Caco-2 (cell line): Measurements from ENCODE around the gene PCID2. TPM values are rescaled to one million over a fixed set of nuclear protein-coding genes. Genes with fewer than 3 reads are reported as not detected.

Experiments
- BruUV-seq: library from RNA; stranded (reverse); fragments of 400-500 nt; replicated peaks from 2 replicates; lab custom pipeline; 2021; lab: Mats Ljungman, UMichigan
- CTCF ChIA-PET: fragments of 300-600 bp; sonication (Branson Sonifier 250); formaldehyde crosslinking; loops from one replicate; lab custom pipeline; 2022; ENCODE audit warnings: antibody characterized with exemption; lab: Charles Lee
- POLR2A ChIA-PET: fragments of 300-600 bp; sonication (Branson Sonifier 250); formaldehyde crosslinking; loops from one replicate; lab custom pipeline; 2022; ENCODE audit warnings: antibody characterized with exemption; lab: Charles Lee
- DNase-seq, 2 experiments: peaks; one replicate each; pipeline versions ENCODE4 v3.0.0 to v3.0.0-alpha.2; 2020 to 2022
- H3K27me3 ChIP-seq: replicated peaks from 2 replicates; pipeline ENCODE4 v1.6.0; 2011; ENCODE audit warnings: low read length; ENCODE audit not compliant: control insufficient read depth, insufficient read depth
- H3K36me3 ChIP-seq: 2 replicates; pipeline ENCODE4 v1.5.1; 2011; ENCODE audit warnings: low read length; ENCODE audit not compliant: control insufficient read depth, insufficient read depth
- H3K4me1 ChIP-seq: fragments of 250-450 bp; sonication (Bioruptor Pico); 2 replicates; pipeline ENCODE4 v1.5.1; 2020; ENCODE audit warnings: mild to moderate bottlenecking
- H3K4me3 ChIP-seq: 2 replicates; pipeline ENCODE4 v1.5.1; 2011; ENCODE audit warnings: low read depth, mild to moderate bottlenecking, control low read depth, low read length
- H3K9me3 ChIP-seq: fragments of 250-450 bp; sonication (Bioruptor Pico); 2 replicates; pipeline ENCODE4 v1.5.1; 2020; ENCODE audit warnings: mild to moderate bottlenecking, moderate library complexity
- H3K27ac Mint-ChIP-seq: one replicate; pipeline ENCODE4 v1.8.0; 2022; ENCODE audit warnings: mixed read lengths; ENCODE audit not compliant: unreplicated experiment
- H3K27me3 Mint-ChIP-seq: one replicate; pipeline ENCODE4 v1.8.0; 2022; ENCODE audit warnings: mixed read lengths; ENCODE audit not compliant: insufficient read depth, unreplicated experiment
- H3K36me3 Mint-ChIP-seq: one replicate; pipeline ENCODE4 v1.8.0; 2022; ENCODE audit warnings: mild to moderate bottlenecking, mixed read lengths; ENCODE audit not compliant: insufficient read depth, unreplicated experiment
- H3K4me1 Mint-ChIP-seq: one replicate; pipeline ENCODE4 v1.8.0; 2022; ENCODE audit warnings: low read depth, mixed read lengths; ENCODE audit not compliant: unreplicated experiment
- H3K4me3 Mint-ChIP-seq: one replicate; pipeline ENCODE4 v1.8.0; 2022; ENCODE audit warnings: mild to moderate bottlenecking, moderate library complexity, mixed read lengths; ENCODE audit not compliant: unreplicated experiment
- H3K9me3 Mint-ChIP-seq: one replicate; pipeline ENCODE4 v1.8.0; 2022; ENCODE audit warnings: mixed read lengths; ENCODE audit not compliant: unreplicated experiment
- intact Hi-C: fragments of 100-400 bp; cut with micrococcal nuclease; formaldehyde crosslinking; loops from one replicate; pipeline ENCODE4 v1.10.0; 2022; ENCODE audit not compliant: unreplicated experiment
- total RNA-seq: library from RNA; stranded (reverse); gene quantifications from 2 replicates; pipeline ENCODE4 v1.2.3, GENCODE V29; 2022
- TF ChIP-seq, protein P1 (sequence below), 2 experiments: fragments of 200-600 bp in 1 of 2; IDR thresholded peaks; 1 replicate in 1 of 2; 2 replicates in 1 of 2; pipeline versions ENCODE4 v1.5.1 to v1.8.0; 2011 to 2022; ENCODE audit warnings: antibody characterized with exemption in 1 of 2, control low read depth in 1 of 2, inconsistent platforms in 1 of 2, low read depth in 1 of 2, low read length in 1 of 2, mild to moderate bottlenecking in 1 of 2, moderate library complexity in 1 of 2; ENCODE audit not compliant: insufficient read depth in 1 of 2, severe bottlenecking in 1 of 2, unreplicated experiment in 1 of 2

PCID2 gene
- total RNA-seq, 1 experiment from 2014 or later = 81.5 TPM

DNA sequence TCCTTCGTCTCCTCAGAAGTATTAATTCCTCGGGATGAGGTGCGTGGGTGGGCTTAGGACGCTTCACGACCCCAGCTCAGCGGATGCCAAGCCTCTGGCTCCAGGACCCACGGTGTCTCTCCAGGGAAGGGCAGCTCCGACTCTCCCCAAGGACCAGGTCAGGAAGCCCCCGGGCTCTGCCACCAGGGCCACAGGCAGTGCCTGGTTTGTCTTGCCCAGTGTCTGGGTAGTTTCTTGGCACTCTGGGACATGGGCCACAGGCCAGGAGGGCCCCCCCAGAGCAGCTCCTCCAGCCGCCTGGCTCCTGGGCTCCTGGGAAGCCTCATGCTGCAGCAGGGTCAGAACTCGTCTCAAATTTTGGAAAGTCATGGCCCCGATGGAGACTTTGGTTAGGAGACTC lies 47.5 kb downstream of the PCID2 start:
- ChIA-PET CTCF (no interaction called here), POLR2A (no interaction called here)
- no TSS peak for BruUV-seq
- DNase-seq = no peak
- Mint-ChIP-seq H3K9me3 (peaks cover under 1% of the 10 kb centered on the region), H3K4me3 (no peak overlapping the region), H3K4me1 (peaks cover 13% of the 10 kb centered on the region), H3K27me3 (peaks cover 12% of the 10 kb centered on the region), H3K27ac (no peak overlapping the region), H3K36me3 (peaks cover 6% of the 10 kb centered on the region)
- intact Hi-C loops = no loop called here
- no peaks in the 10 kb centered on the region for H3K27me3 ChIP-seq
- TF ChIP-seq, protein P1, sequence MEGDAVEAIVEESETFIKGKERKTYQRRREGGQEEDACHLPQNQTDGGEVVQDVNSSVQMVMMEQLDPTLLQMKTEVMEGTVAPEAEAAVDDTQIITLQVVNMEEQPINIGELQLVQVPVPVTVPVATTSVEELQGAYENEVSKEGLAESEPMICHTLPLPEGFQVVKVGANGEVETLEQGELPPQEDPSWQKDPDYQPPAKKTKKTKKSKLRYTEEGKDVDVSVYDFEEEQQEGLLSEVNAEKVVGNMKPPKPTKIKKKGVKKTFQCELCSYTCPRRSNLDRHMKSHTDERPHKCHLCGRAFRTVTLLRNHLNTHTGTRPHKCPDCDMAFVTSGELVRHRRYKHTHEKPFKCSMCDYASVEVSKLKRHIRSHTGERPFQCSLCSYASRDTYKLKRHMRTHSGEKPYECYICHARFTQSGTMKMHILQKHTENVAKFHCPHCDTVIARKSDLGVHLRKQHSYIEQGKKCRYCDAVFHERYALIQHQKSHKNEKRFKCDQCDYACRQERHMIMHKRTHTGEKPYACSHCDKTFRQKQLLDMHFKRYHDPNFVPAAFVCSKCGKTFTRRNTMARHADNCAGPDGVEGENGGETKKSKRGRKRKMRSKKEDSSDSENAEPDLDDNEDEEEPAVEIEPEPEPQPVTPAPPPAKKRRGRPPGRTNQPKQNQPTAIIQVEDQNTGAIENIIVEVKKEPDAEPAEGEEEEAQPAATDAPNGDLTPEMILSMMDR (IDR thresholded peaks at IDR 0.05; ENCODE audit: insufficient read depth in 1 of 2, low read depth in 1 of 2, low read length in 1 of 2, severe bottlenecking in 1 of 2, unreplicated experiment in 1 of 2) = no peak
- no peaks in the 10 kb centered on the region for H3K36me3 ChIP-seq
- H3K4me3 ChIP-seq = no peak overlapping the region
- peaks cover 7% of the 10 kb centered on the region for H3K4me1 ChIP-seq
- H3K9me3 ChIP-seq = 0 out of 2 replicates have a peak, but pooled peaks cover 2% of the 10 kb centered on the region

DNA sequence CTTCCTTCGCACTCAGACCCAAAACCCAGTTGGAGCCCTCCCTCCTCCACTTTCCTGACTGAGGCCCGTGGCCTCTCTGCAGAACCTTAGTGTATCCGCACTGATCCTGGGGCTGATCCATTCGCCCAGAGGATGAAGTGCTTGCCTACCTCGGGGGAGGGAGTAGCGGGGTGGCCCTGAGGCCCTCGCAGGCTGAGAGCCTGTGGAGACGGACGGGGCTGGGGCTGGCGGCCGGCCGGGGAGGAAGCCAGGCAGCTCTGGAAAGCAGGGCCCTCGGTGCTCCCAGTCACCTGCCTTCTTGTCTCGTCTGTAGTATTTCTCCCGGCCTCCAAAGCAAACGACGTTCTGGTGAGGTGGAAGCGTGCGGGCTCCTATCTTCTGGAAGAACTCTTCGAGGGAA lies 48.8 kb downstream of the PCID2 start:
- DNase-seq = no peak
- Mint-ChIP-seq H3K27ac (no peak overlapping the region), H3K36me3 (peaks cover 11% of the 10 kb centered on the region), H3K4me3 (no peak overlapping the region), H3K9me3 (peaks cover 9% of the 10 kb centered on the region), H3K27me3 (peaks cover 12% of the 10 kb centered on the region), H3K4me1 (peaks cover 18% of the 10 kb centered on the region)
- H3K36me3 ChIP-seq = no peaks in the 10 kb centered on the region
- H3K9me3 ChIP-seq = 0 out of 2 replicates have a peak, but pooled peaks cover 2% of the 10 kb centered on the region
- TF ChIP-seq, protein P1 (IDR thresholded peaks at IDR 0.05; ENCODE audit: insufficient read depth in 1 of 2, low read depth in 1 of 2, low read length in 1 of 2, severe bottlenecking in 1 of 2, unreplicated experiment in 1 of 2) = no peak
- intact Hi-C loops = no loop called here
- no TSS peak for BruUV-seq
- peaks cover 7% of the 10 kb centered on the region for H3K4me1 ChIP-seq
- no peak overlapping the region for H3K4me3 ChIP-seq
- ChIA-PET CTCF (no interaction called here), POLR2A (no interaction called here)
- H3K27me3 ChIP-seq = no peaks in the 10 kb centered on the region

DNA sequence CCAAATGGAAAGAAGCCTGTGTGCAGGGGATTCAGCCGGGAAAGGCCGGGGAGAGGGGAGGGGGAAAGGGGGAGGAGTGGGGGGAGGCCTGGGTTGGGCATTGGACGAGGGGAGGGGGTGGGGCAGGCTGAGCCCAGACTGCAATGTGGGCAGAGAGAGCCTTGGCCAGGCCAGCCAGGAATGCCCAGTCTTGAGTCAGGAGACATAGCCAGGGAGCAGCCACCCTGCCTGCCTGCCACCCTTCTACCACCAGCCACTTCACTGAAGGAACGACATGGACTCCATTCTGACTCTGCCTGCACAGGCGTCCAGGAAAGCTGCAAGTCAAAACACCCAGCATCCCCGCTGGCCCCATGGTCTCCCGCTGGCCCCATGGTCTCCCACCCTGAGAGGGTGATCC lies 49.5 kb downstream of the PCID2 start:
- H3K4me3 ChIP-seq = no peak overlapping the region
- TF ChIP-seq, protein P1 (IDR thresholded peaks at IDR 0.05; ENCODE audit: insufficient read depth in 1 of 2, low read depth in 1 of 2, low read length in 1 of 2, severe bottlenecking in 1 of 2, unreplicated experiment in 1 of 2) = no peak
- BruUV-seq = no TSS peak
- H3K4me3 Mint-ChIP-seq = no peak overlapping the region
- no peak overlapping the region for H3K27ac Mint-ChIP-seq
- H3K27me3 Mint-ChIP-seq = peaks cover 12% of the 10 kb centered on the region
- H3K9me3 Mint-ChIP-seq = peaks cover 9% of the 10 kb centered on the region
- ChIA-PET CTCF (no interaction called here), POLR2A (no interaction called here)
- H3K4me1 Mint-ChIP-seq = peaks cover 20% of the 10 kb centered on the region
- intact Hi-C loops = no loop called here
- H3K36me3 Mint-ChIP-seq = peaks cover 12% of the 10 kb centered on the region
- peaks cover 11% of the 10 kb centered on the region for H3K4me1 ChIP-seq
- no peaks in the 10 kb centered on the region for H3K36me3 ChIP-seq
- H3K27me3 ChIP-seq = no peaks in the 10 kb centered on the region
- 0 out of 2 replicates have a peak, but pooled peaks cover 2% of the 10 kb centered on the region for H3K9me3 ChIP-seq
- DNase-seq = no peak
